Measurements from ENCODE around the gene ZNF680.

- no peak for TF ChIP-seq CTCF (conservative IDR thresholded peaks at IDR 0.05; ENCODE audit: low read depth in 2 of 2)
- TF ChIP-seq EZH2 (IDR thresholded peaks at IDR 0.05; ENCODE audit: low read depth, unreplicated experiment): no peak
- TF ChIP-seq POLR2AphosphoS5 (IDR thresholded peaks at IDR 0.05; ENCODE audit: low read depth): no peak
- no peak for TF ChIP-seq JUNB (IDR thresholded peaks at IDR 0.05; ENCODE audit: unreplicated experiment)
- no peak for TF ChIP-seq CREB1 (CRISPR knock-in tag; IDR thresholded peaks at IDR 0.05; ENCODE audit: low read depth)
- TF ChIP-seq EZH2phosphoT487 (IDR thresholded peaks at IDR 0.05; ENCODE audit: unreplicated experiment): no peak
- no peak for TF ChIP-seq REST (IDR thresholded peaks at IDR 0.05; ENCODE audit: unreplicated experiment)
- TF ChIP-seq ZNF114 (CRISPR knock-in tag; IDR thresholded peaks at IDR 0.05): no peak
These were observed 19.3 kb upstream of the ZNF680 start for GRCh38 chr7:64581926-64582894.

Data from GM23338 (cell line).